Endodermal cell (in vitro differentiated cells): Measurements from ENCODE around the gene TMED4. TPM values are rescaled to one million over a fixed set of nuclear protein-coding genes. Genes with fewer than 3 reads are reported as not detected.

ENCODE experiments used
- DNase-seq: peaks from one replicate; pipeline ENCODE4 v3.0.0-alpha.2; 2017
- H3K27ac ChIP-seq: 2 replicates; pipeline ENCODE4 v1.5.1; 2013; ENCODE audit warnings: mild to moderate bottlenecking, low read depth, low read length, moderate library complexity
- H3K27me3 ChIP-seq: 2 replicates; pipeline ENCODE4 v1.6.1; 2013; ENCODE audit warnings: mild to moderate bottlenecking, low read length, moderate library complexity; ENCODE audit not compliant: insufficient read depth, control insufficient read depth, poor library complexity, severe bottlenecking
- H3K36me3 ChIP-seq: 2 replicates; pipeline ENCODE4 v1.7.0; 2013; ENCODE audit warnings: mild to moderate bottlenecking, low read length, moderate library complexity; ENCODE audit not compliant: control insufficient read depth, insufficient read depth
- H3K4me1 ChIP-seq: one replicate; pipeline ENCODE4 v1.7.0; 2013; ENCODE audit warnings: low read length; ENCODE audit not compliant: control insufficient read depth, insufficient read depth
- H3K4me3 ChIP-seq: 2 replicates; pipeline ENCODE4 v1.5.1; 2013; ENCODE audit warnings: mild to moderate bottlenecking, low read length, moderate library complexity
- H3K9ac ChIP-seq: 2 replicates; pipeline ENCODE4 v1.6.1; 2013; ENCODE audit warnings: mild to moderate bottlenecking, low read length, moderate library complexity; ENCODE audit not compliant: poor library complexity, severe bottlenecking; ENCODE audit errors: extremely low read depth
- H3K9me3 ChIP-seq: 2 replicates; pipeline ENCODE4 v1.6.1; 2013; ENCODE audit warnings: mild to moderate bottlenecking, low read length, moderate library complexity; ENCODE audit not compliant: control insufficient read depth
- H3K27ac Mint-ChIP-seq: 2 replicates; pipeline ENCODE4 v1.8.0; 2020; ENCODE audit warnings: mixed read lengths
- H3K27me3 Mint-ChIP-seq: 2 replicates; pipeline ENCODE4 v1.8.0; 2021; ENCODE audit warnings: mild to moderate bottlenecking, mixed read lengths; ENCODE audit not compliant: insufficient read depth
- H3K36me3 Mint-ChIP-seq: 2 replicates; pipeline ENCODE4 v1.8.0; 2020; ENCODE audit warnings: low read depth, mixed read lengths
- H3K4me1 Mint-ChIP-seq: 2 replicates; pipeline ENCODE4 v1.8.0; 2020; ENCODE audit warnings: mixed read lengths
- H3K4me3 Mint-ChIP-seq: 2 replicates; pipeline ENCODE4 v1.8.0; 2020; ENCODE audit warnings: mild to moderate bottlenecking, moderate library complexity, mixed read lengths
- H3K9me3 Mint-ChIP-seq: 2 replicates; pipeline ENCODE4 v1.8.0; 2020; ENCODE audit warnings: mild to moderate bottlenecking, mixed read lengths
- WGBS, 2 experiments: methylation state at CpG; one replicate each; pipeline versions ENCODE4 v1.1.5 to v1.1.7; 2013; ENCODE audit warnings: missing lambda C conversion rate in 2 of 2, mixed read lengths in 1 of 2; ENCODE audit not compliant: insufficient coverage in 1 of 2, insufficient read length in 1 of 2; 5-methylcytosine and 5-hydroxymethylcytosine counted together
- total RNA-seq, 2 donors: library from RNA; stranded (reverse); fragmentation: NEBNext Ultra II Directional in 1 of 2; extraction: Animal tissue kit (Norgen Biotek cat#: 25700) in 1 of 2; gene quantifications; 2 replicates in 1 of 2; 3 replicates in 1 of 2; pipeline ENCODE4 v1.2.1, GENCODE V29; 2021
- TF ChIP-seq, protein P1 (sequence below): fragments of 200-600 bp; sonication (generic); conservative IDR thresholded peaks from 2 replicates; pipeline ENCODE4 v1.5.0; 2021; ENCODE audit warnings: antibody characterized with exemption, mild to moderate bottlenecking

The TMED4 gene
- total RNA-seq, 2 donors from 2014 or later: 75.4 to 109 TPM

DNA sequence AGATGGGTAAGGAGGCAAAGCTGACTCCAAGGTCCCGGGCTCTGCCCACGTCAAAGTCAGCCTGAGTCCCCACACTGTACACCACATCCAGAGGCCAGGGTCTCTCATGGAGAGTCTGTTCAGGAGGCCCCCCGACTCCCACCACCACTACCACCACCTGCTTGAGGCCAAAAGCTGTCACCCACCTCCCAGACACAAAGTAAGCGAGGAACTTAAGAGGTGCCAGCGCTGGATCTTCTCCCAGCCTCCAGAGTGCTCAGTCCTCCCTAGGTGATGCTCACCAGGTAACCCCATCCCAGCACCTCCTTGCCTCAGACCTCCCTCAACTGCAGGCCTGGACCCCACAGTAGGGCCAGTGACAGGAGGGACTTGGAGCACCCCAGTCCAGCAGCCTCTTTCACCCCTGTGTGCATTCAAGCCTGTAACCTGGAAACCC lies 41.4 kb downstream of the TMED4 start:
- H3K9me3 Mint-ChIP-seq: no peaks in the 10 kb centered on the region
- H3K27me3 Mint-ChIP-seq: no peaks in the 10 kb centered on the region
- Histone ChIP-seq H3K4me1 (peaks cover 8% of the 10 kb centered on the region), H3K9me3 (no peaks in the 10 kb centered on the region), H3K4me3 (no peak overlapping the region), H3K27me3 (no peaks in the 10 kb centered on the region), H3K27ac (no peak overlapping the region), H3K36me3 (no peaks in the 10 kb centered on the region), H3K9ac (no peak overlapping the region)
- TF ChIP-seq, protein P1, sequence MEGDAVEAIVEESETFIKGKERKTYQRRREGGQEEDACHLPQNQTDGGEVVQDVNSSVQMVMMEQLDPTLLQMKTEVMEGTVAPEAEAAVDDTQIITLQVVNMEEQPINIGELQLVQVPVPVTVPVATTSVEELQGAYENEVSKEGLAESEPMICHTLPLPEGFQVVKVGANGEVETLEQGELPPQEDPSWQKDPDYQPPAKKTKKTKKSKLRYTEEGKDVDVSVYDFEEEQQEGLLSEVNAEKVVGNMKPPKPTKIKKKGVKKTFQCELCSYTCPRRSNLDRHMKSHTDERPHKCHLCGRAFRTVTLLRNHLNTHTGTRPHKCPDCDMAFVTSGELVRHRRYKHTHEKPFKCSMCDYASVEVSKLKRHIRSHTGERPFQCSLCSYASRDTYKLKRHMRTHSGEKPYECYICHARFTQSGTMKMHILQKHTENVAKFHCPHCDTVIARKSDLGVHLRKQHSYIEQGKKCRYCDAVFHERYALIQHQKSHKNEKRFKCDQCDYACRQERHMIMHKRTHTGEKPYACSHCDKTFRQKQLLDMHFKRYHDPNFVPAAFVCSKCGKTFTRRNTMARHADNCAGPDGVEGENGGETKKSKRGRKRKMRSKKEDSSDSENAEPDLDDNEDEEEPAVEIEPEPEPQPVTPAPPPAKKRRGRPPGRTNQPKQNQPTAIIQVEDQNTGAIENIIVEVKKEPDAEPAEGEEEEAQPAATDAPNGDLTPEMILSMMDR: no peak
- no peak for DNase-seq
- peaks cover 20% of the 10 kb centered on the region for H3K4me1 Mint-ChIP-seq
- 80 to 89% methylated on average over 1 to 5 of the region's 5 CpGs for WGBS, 2 experiments
- H3K36me3 Mint-ChIP-seq: no peaks in the 10 kb centered on the region
- H3K4me3 Mint-ChIP-seq: no peak overlapping the region
- no peak overlapping the region for H3K27ac Mint-ChIP-seq

DNA sequence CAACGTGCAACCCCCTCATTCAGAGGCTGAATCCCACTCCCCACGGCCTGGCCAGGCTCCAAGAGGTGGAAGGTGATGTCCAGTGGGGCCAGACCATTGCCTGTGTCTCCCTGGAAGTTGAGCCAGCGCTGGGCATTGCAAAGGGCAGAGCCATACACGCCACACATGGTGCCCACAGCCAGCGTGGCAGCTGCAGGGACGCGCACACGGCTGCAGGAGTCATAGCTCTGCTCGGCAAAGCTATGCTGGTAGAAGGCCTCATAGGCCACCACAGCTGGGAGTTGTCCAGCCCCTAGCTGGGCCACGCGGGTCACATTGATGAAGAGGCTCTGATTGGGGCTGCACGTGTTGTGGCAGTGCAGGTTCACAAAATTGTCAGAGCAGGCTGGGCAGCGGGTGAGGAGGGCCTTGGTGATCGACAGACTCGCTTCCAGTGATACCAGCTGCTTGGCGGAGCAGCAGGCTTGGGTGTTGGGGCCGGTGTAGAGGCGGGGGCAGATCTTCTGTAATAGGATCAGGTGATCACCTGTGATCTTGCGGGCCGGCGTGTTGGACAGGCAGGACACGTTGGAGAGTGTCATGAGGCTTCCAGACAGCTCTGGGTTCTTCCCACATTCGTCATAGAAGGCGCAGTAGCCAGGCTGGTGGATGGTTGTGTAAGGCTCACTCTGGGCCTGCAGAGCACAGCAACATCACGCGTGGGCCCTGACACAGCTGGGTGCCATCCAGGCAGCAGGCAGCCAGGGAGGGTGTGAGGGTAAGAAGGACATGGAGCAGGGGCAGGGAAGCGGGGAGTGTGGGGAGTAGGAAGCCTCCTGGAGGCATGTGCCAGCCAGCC lies 42.1 kb downstream of the TMED4 start:
- Mint-ChIP-seq H3K4me1 (peaks cover 20% of the 10 kb centered on the region), H3K27ac (no peak overlapping the region), H3K9me3 (no peaks in the 10 kb centered on the region), H3K27me3 (no peaks in the 10 kb centered on the region), H3K4me3 (no peak overlapping the region), H3K36me3 (no peaks in the 10 kb centered on the region)
- Histone ChIP-seq H3K9ac (no peak overlapping the region), H3K27ac (no peak overlapping the region), H3K4me3 (no peak overlapping the region), H3K27me3 (no peaks in the 10 kb centered on the region), H3K9me3 (no peaks in the 10 kb centered on the region), H3K36me3 (no peaks in the 10 kb centered on the region), H3K4me1 (peaks cover 8% of the 10 kb centered on the region)
- WGBS, 2 experiments: 93 to 94% methylated on average over 19 to 27 of the region's 27 CpGs
- TF ChIP-seq, protein P1: no peak
- no peak for DNase-seq

DNA sequence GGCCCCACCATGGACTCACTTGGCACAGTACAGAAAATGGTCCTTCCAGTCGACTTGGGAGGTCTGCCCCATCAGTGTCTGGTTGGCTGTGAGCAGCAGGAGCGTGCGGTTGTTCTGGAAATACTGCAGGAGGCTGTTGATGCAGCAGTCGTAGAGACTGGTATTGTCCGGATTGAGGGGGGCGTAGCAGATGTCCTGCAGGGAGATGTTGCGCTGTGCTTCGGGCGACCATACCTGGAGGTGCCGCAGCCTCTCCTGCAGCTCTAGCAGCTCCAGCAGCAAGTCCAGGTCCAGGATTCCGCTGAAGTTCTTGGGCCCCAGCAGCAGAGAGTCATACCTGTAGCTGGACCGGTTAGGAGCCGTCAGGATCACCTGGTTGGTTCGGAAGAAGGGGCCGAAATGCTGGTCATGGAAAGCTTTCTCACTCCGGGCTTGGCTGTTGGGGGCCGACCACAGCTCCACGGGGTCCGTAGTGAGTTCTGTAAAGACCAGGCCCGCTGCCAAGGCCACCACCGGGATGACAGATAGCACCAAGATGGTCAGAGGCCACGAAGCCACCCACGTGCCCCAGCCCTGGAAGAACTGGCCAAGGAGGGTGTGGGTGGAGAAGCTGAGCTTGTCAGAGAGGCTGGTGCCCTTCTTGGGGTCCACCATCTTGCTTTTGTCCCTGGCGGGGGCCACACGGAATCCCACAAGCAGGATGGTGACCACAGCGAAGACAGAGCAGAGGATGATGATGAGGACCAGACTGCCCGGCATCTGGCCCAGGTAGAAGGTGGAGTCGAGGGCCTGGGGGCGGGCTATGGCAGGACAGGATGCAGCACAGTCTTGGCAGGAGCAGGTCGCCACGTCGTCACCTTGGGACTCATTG lies 43.0 kb downstream of the TMED4 start:
- H3K36me3 ChIP-seq: no peaks in the 10 kb centered on the region
- no peaks in the 10 kb centered on the region for H3K9me3 ChIP-seq
- Mint-ChIP-seq H3K27ac (no peak overlapping the region), H3K36me3 (no peaks in the 10 kb centered on the region), H3K27me3 (no peaks in the 10 kb centered on the region), H3K9me3 (no peaks in the 10 kb centered on the region), H3K4me1 (peaks cover 20% of the 10 kb centered on the region), H3K4me3 (no peak overlapping the region)
- no peak overlapping the region for H3K27ac ChIP-seq
- H3K9ac ChIP-seq: no peak overlapping the region
- 93 to 94% methylated on average over 29 to 32 of the region's 32 CpGs for WGBS, 2 experiments
- TF ChIP-seq, protein P1: no peak
- H3K4me3 ChIP-seq: no peak overlapping the region
- no peak for DNase-seq
- H3K4me1 ChIP-seq: peaks cover 8% of the 10 kb centered on the region
- no peaks in the 10 kb centered on the region for H3K27me3 ChIP-seq
